GM23248 (cell line): ENCODE measurements around the gene AGRN. TPM values are rescaled to one million over a fixed set of nuclear protein-coding genes. Genes with fewer than 3 reads are reported as not detected.

Experiments
- DNase-seq: peaks from one replicate; pipeline ENCODE4 v3.0.0-alpha.2; 2015
- H2AFZ ChIP-seq: fragments of 200-600 bp; sonication (generic); 2 replicates; pipeline ENCODE4 v1.6.1; 2016; ENCODE audit warnings: antibody characterized with exemption
- H3F3A ChIP-seq: fragments of 200-600 bp; sonication (generic); 2 replicates; pipeline ENCODE4 v1.6.1; 2016; ENCODE audit warnings: mild to moderate bottlenecking, antibody characterized with exemption, mixed run types; ENCODE audit not compliant: insufficient read depth
- H3K27ac ChIP-seq: fragments of 200-600 bp; sonication (generic); 2 replicates; pipeline ENCODE4 v1.5.1; 2016; ENCODE audit warnings: mild to moderate bottlenecking
- H3K27me3 ChIP-seq: fragments of 200-600 bp; sonication (generic); replicated peaks from 2 replicates; pipeline ENCODE4 v1.6.1; 2016; ENCODE audit warnings: mild to moderate bottlenecking; ENCODE audit not compliant: insufficient read depth
- H3K36me3 ChIP-seq: fragments of 200-600 bp; sonication (generic); 2 replicates; pipeline ENCODE4 v1.6.1; 2016; ENCODE audit warnings: low read depth, mild to moderate bottlenecking
- H3K4me1 ChIP-seq: fragments of 200-600 bp; sonication (generic); 2 replicates; pipeline ENCODE4 v1.6.1; 2016; ENCODE audit warnings: mild to moderate bottlenecking; ENCODE audit not compliant: insufficient read depth
- H3K4me2 ChIP-seq: fragments of 200-600 bp; sonication (generic); one replicate; pipeline ENCODE4 v1.6.1; 2016; ENCODE audit warnings: mild to moderate bottlenecking; ENCODE audit not compliant: unreplicated experiment
- H3K4me3 ChIP-seq: fragments of 200-600 bp; sonication (generic); 2 replicates; pipeline ENCODE4 v1.5.1; 2016; ENCODE audit warnings: mild to moderate bottlenecking
- H3K79me2 ChIP-seq: fragments of 200-600 bp; sonication (generic); 2 replicates; pipeline ENCODE4 v1.6.1; 2016; ENCODE audit warnings: mild to moderate bottlenecking; ENCODE audit not compliant: insufficient read depth
- H3K9ac ChIP-seq: fragments of 200-600 bp; sonication (generic); 2 replicates; pipeline ENCODE4 v1.6.1; 2016; ENCODE audit warnings: mild to moderate bottlenecking
- H3K9me2 ChIP-seq: fragments of 200-600 bp; sonication (generic); 2 replicates; pipeline ENCODE4 v1.6.1; 2016; ENCODE audit warnings: mixed run types, mild to moderate bottlenecking, moderate library complexity; ENCODE audit not compliant: insufficient read depth
- H3K9me3 ChIP-seq: fragments of 200-600 bp; sonication (generic); one replicate; pipeline ENCODE4 v1.6.1; 2017; ENCODE audit warnings: low read depth
- H4K20me1 ChIP-seq: fragments of 200-600 bp; sonication (generic); 2 replicates; pipeline ENCODE4 v1.6.0; 2016; ENCODE audit not compliant: insufficient read depth
- EZH2 ChIP-seq: fragments of 200-600 bp; sonication (generic); IDR thresholded peaks from 2 replicates; pipeline ENCODE4 v1.6.1; 2018; ENCODE audit warnings: antibody characterized with exemption, mild to moderate bottlenecking; ENCODE audit not compliant: insufficient read depth, poor library complexity, severe bottlenecking
- EZH2phosphoT487 ChIP-seq: fragments of 200-600 bp; sonication (generic); IDR thresholded peaks from 2 replicates; pipeline ENCODE4 v1.6.1; 2018; ENCODE audit warnings: antibody characterized with exemption, moderate library complexity, mild to moderate bottlenecking, low read depth; ENCODE audit not compliant: insufficient read depth
- WGBS, 2 experiments: methylation state at CpG; one replicate each; pipeline ENCODE4 v1.1.6; 2015 to 2017; ENCODE audit warnings: low lambda C conversion rate in 2 of 2, low coverage in 1 of 2; ENCODE audit errors: missing lambda C conversion rate in 2 of 2; 5-methylcytosine and 5-hydroxymethylcytosine counted together
- in situ Hi-C: fragments of 300-500 bp; cut with MboI; formaldehyde crosslinking; loops from 2 replicates; pipeline ENCODE4 v1.15.0; 2020
- polyA plus RNA-seq: library from polyadenylated mRNA; unstranded; fragments of >200 nt; fragmentation: Nextera tagmentation; extraction: Ambion mirVana; gene quantifications from 2 replicates; pipeline ENCODE4 v1.2.1, GENCODE V29; 2016
- total RNA-seq: library from RNA; depleted of rRNA; stranded (reverse); fragments of >200 nt; shearing (Covaris generic); gene quantifications from 2 replicates; pipeline ENCODE4 v1.2.3, GENCODE V29; 2014

The AGRN gene
- total and polyA plus RNA-seq, 2 experiments from 2014 or later, result 1.4 to 43.2 TPM

DNA sequence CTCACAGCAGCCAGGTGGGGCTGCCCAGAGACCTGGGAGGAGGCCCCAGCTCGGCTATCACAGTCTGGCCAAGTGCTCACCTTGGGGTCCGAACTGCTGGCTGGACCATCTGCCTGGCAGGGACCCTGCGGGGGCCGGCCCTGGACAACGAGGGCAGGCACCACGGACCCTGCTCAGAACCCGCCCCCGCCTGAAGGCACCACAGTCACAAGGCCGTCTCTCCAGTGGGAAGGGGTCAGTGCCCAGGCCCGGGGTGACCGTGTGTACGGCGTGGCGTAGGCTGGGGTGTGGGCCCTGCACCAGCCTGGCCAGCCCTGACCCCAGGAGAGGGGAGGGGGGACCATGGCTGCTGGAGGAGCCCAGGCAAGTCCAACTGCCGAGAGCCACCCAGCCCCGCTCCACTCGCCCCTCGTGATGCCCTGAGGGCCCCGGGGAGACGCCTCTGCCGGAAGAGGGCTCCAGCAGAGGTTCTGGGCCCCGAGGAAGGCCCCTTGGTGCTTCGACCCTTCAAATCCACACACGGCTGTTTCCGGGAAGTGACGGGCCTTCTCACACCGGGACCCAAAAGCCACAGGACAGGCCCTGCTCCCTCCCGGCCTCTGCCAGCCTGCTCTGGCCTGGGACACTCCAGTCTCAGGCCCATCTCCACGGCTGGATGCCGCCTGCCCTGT, 65.4 kb downstream of the AGRN start:
- H3K4me2 ChIP-seq, result no peak overlapping the region
- TF ChIP-seq EZH2phosphoT487, result no peak
- TF ChIP-seq EZH2, result no peak
- no peak overlapping the region for H3K4me3 ChIP-seq
- H3K4me1 ChIP-seq, result no peaks in the 10 kb centered on the region
- H3K27me3 ChIP-seq, result no peaks in the 10 kb centered on the region
- no peaks in the 10 kb centered on the region for H3F3A ChIP-seq
- no peak overlapping the region for H3K27ac ChIP-seq
- H3K9ac ChIP-seq, result no peak overlapping the region
- 91 to 92% methylated on average over 23 to 29 of the region's 30 CpGs for WGBS, 2 experiments
- H3K9me2 ChIP-seq, result no peaks in the 10 kb centered on the region
- DNase-seq, result no peak
- no peaks in the 10 kb centered on the region for H3K36me3 ChIP-seq
- H4K20me1 ChIP-seq, result no peaks in the 10 kb centered on the region
- in situ Hi-C loops, result no loop called here
- H3K9me3 ChIP-seq, result no peaks in the 10 kb centered on the region
- H2AFZ ChIP-seq, result no peak overlapping the region
- H3K79me2 ChIP-seq, result no peaks in the 10 kb centered on the region

DNA sequence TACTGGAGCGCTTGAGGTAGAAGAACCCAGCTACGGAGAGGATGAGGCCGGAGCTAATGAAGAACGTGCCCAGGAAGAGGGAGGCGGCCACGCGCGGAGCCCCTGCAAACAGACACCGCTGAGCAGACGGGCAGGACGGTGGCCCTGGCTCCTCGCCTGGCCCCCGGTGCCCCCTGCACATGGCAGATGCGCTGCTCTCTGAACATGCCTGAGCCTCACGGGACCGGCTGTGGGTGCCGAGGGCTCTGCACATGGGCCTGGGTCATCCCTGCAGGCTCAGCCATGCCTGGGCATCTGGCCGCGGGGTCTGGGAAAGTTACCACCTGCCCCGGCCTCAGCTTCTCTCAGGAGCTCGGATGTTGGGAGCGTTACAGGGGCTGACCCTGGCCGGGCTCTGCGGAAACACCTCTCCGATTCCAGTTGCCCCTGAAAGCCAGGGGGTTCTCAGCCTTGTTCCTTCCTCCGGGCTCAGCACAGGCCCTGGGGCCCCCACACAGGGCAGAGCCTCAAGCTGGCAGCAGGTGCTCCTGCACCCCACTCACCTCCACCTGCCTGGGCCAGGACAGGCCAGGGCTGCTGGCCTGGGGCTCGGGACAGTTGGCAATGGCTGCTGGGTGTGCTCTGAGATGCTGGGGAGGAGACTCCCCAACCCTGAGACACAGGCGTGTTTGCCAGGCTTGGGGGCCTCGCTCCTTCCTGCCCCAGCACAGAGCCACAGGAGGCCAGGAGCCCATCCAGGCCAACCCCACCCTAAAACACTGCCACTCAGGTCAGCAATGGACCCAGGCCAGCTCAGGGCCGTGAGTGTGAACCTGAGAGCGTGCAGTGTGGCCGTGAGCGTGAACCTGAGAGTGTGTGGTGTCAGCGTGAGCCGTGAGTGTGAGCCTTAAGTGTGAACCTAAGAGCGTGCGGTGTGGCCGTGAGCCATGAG, 66.3 kb downstream of the AGRN start:
- DNase-seq, result no peak
- no peak for TF ChIP-seq EZH2phosphoT487
- no peak for TF ChIP-seq EZH2
- no peaks in the 10 kb centered on the region for H3K9me2 ChIP-seq
- H3K4me3 ChIP-seq, result no peak overlapping the region
- H3K4me1 ChIP-seq, result no peaks in the 10 kb centered on the region
- no peak overlapping the region for H3K4me2 ChIP-seq
- H3K27ac ChIP-seq, result no peak overlapping the region
- no peaks in the 10 kb centered on the region for H3K79me2 ChIP-seq
- in situ Hi-C loops, result no loop called here
- H3F3A ChIP-seq, result no peaks in the 10 kb centered on the region
- no peaks in the 10 kb centered on the region for H3K27me3 ChIP-seq
- H3K9ac ChIP-seq, result no peak overlapping the region
- no peaks in the 10 kb centered on the region for H4K20me1 ChIP-seq
- H3K9me3 ChIP-seq, result no peaks in the 10 kb centered on the region
- 95 to 97% methylated on average over 36 to 38 of the region's 38 CpGs for WGBS, 2 experiments
- H3K36me3 ChIP-seq, result no peaks in the 10 kb centered on the region
- no peak overlapping the region for H2AFZ ChIP-seq

DNA sequence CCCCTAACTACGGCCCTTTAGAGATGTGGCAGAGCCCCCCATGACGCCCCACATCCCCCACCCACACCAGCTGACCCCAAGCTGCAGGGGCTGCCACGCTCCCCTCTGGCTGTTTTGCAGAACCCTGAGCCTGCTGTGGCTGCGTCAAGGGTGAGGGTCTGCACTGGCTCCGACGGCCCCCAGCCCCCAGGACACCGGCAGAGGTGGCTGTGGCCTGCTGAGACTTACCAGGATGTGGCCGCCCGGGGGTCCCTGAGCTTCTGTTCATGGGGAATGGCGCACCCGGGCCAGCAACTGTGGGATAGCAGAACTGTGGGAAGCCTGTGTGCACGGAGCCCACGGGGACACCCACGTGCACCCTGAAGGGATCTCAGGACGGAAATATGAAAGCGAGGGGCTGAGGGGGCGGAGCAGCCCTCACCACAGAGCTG, 67.0 kb downstream of the AGRN start:
- Histone ChIP-seq H3F3A (no peaks in the 10 kb centered on the region), H3K9me2 (no peaks in the 10 kb centered on the region), H2AFZ (no peak overlapping the region), H3K36me3 (no peaks in the 10 kb centered on the region), H3K4me3 (no peak overlapping the region), H3K4me2 (no peak overlapping the region), H3K27ac (no peak overlapping the region), H3K9ac (no peak overlapping the region), H3K79me2 (no peaks in the 10 kb centered on the region), H3K9me3 (no peaks in the 10 kb centered on the region), H4K20me1 (no peaks in the 10 kb centered on the region), H3K27me3 (no peaks in the 10 kb centered on the region), H3K4me1 (no peaks in the 10 kb centered on the region)
- in situ Hi-C loops, result no loop called here
- WGBS, 2 experiments, result 93 to 94% methylated on average over 15 to 17 of the region's 17 CpGs
- no peak for DNase-seq
- TF ChIP-seq EZH2phosphoT487, result no peak
- TF ChIP-seq EZH2, result no peak

DNA sequence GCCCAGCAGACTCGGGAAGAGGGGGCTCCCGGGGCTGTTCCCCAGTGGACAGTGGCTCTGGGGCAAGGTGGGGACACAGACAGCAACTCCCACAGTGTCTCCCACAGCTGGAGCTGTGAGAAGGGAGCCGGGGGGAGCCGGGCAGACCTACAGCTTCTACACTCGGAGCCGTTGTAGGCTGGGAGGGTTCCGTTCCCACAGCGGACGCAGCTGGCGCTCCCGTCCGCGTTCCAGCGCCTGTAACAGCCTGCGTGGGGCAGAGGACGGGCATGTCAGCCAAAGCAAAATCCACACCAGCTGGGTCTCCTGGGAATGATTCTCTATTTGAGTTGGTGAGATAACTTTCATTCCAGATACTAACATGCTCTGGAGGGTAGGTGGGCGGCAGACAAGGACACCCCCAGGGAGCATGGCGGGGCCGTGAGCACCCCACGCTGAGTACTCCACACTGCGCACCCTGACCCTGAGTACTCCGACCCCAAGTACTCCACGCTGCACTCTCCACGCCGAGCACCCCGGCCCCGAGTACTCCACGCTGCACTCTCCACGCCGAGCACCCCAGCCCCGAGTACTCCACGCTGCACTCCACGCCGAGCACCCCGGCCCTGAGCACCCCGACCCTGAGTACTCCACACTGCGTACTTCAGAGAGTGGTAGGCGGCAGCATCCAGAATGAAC, 67.6 kb downstream of the AGRN start:
- 90 to 91% methylated on average over 31 to 38 of the region's 38 CpGs for WGBS, 2 experiments
- no peak overlapping the region for H3K4me3 ChIP-seq
- in situ Hi-C loops, result no loop called here

More for the DNA sequence above, 67.6 kb downstream of the AGRN start:
- no peaks in the 10 kb centered on the region for H3K9me2 ChIP-seq
- H3K36me3 ChIP-seq, result no peaks in the 10 kb centered on the region
- H3K27me3 ChIP-seq, result no peaks in the 10 kb centered on the region
- no peaks in the 10 kb centered on the region for H4K20me1 ChIP-seq
- TF ChIP-seq EZH2, result no peak
- no peak for TF ChIP-seq EZH2phosphoT487
- no peaks in the 10 kb centered on the region for H3K4me1 ChIP-seq
- H3K9me3 ChIP-seq, result no peaks in the 10 kb centered on the region
- H3F3A ChIP-seq, result no peaks in the 10 kb centered on the region
- H2AFZ ChIP-seq, result no peak overlapping the region
- H3K27ac ChIP-seq, result no peak overlapping the region
- no peaks in the 10 kb centered on the region for H3K79me2 ChIP-seq
- no peak for DNase-seq
- H3K4me2 ChIP-seq, result no peak overlapping the region
- H3K9ac ChIP-seq, result no peak overlapping the region
